GM19467 (cell line): ENCODE data around the gene TMEM79.

ENCODE experiments used
- ATAC-seq: cut with Tn5 transposase; IDR thresholded peaks from one replicate; pipeline ENCODE4 v1.9.1; 2021; ENCODE audit warnings: mild to moderate bottlenecking, moderate library complexity; ENCODE audit not compliant: unreplicated experiment

Gene TMEM79

DNA sequence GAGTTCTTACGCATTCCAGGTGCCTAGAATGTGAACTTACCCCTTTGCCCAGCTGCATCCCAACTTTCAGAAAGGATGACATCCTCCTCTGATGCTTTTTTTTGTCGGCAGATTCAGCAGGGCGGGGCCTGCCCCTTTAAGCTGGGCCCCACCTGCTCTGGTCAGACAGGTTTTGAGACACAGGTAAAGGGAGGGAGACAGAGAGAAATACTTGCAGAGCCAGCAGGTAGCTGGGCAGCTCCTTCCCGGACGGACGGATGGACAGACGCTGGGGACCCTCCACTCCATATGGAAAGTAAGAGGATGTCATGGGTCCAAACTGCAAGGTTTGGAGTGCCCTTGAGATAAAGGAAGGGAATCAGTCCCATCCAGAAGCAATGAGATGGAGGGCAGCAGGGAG, at the start of gene TMEM79:
Gene TMEM79, plus strand, starts transcription at position 214 of the 400 bp plus-strand sequence. CDS start 902 bp downstream, outside the sequence.
- no peak for ATAC-seq

DNA sequence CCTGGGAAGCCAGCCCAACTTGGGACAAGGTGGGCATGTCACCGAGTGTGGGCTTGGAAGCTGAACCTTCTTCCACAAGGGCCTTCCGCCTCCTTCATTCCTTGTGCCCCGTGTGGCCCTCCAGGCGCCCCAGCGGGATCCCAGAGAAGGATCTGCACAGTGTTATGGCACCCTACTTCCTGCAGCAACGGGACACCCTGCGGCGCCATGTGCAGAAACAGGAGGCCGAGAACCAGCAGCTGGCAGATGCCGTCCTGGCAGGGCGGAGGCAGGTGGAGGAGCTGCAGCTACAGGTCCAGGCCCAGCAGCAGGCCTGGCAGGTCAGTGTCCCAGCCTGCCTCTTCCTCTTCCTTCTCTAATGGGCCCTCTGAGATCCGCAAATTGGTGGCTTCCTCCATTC, 48.0 kb upstream of the TMEM79 start:
- ATAC-seq = no peak

DNA sequence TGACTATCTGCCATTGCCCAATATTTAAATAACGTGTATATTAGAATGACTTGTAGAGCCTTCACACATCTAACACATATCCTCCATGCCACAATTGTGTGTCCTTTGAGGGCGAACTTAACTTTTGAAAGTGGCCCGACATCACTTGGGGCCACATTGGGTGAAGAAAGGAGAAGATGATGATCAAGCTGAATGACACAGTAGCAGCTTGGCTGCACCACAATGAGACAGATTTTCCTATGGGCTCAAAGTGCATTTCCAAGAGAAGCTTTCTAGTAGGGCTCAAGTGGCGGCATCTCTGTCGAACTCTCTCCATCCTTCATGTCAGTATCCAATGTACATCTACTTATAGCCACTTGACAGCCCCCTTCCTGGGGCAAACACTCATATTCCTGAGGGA, 45.9 kb upstream of the TMEM79 start:
- ATAC-seq = no peak

DNA sequence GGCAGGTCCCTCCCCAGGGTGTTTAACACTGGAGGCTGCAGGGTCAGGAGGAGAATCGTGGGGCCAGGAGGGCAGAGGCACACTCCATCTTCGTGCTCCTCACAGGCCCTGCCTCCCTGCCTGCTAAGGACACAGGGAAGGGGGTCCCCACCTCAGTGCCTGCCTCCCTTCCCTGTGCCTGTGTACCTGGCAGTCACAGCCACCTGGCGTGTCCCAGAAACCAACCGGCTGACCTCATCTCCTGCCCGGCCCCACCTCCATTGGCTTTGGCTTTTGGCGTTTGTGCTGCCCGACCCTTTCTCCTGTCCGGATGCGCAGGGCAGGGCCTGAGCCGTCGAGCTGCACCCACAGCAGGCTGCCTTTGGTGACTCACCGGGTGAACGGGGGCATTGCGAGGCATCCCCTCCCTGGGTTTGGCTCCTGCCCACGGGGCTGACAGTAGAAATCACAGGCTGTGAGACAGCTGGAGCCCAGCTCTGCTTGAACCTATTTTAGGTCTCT, 42.8 kb upstream of the TMEM79 start:
- ATAC-seq = no peak

DNA sequence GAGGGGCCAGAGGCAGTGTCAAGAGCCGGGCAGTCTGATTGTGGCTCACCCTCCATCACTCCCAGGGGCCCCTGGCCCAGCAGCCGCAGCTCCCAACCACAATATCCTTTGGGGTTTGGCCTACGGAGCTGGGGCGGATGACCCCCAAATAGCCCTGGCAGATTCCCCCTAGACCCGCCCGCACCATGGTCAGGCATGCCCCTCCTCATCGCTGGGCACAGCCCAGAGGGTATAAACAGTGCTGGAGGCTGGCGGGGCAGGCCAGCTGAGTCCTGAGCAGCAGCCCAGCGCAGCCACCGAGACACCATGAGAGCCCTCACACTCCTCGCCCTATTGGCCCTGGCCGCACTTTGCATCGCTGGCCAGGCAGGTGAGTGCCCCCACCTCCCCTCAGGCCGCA, 42.2 kb upstream of the TMEM79 start, which contains the start of gene BGLAP:
Gene BGLAP, plus strand, starts transcription at position 259 of the 400 bp plus-strand sequence. Its CDS starts 48 bp downstream, at position 307.
- no peak for ATAC-seq

DNA sequence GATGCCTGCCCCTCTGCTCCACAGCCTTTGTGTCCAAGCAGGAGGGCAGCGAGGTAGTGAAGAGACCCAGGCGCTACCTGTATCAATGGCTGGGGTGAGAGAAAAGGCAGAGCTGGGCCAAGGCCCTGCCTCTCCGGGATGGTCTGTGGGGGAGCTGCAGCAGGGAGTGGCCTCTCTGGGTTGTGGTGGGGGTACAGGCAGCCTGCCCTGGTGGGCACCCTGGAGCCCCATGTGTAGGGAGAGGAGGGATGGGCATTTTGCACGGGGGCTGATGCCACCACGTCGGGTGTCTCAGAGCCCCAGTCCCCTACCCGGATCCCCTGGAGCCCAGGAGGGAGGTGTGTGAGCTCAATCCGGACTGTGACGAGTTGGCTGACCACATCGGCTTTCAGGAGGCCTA, 41.4 kb upstream of the TMEM79 start:
- no peak for ATAC-seq

GRCh38 chr1:156244126-156244525, 40.0 kb upstream of the TMEM79 start:
- ATAC-seq = no peak

- ATAC-seq = no peak
Observed at GRCh38 chr1:156244712-156245111, 39.4 kb upstream of the TMEM79 start.

DNA sequence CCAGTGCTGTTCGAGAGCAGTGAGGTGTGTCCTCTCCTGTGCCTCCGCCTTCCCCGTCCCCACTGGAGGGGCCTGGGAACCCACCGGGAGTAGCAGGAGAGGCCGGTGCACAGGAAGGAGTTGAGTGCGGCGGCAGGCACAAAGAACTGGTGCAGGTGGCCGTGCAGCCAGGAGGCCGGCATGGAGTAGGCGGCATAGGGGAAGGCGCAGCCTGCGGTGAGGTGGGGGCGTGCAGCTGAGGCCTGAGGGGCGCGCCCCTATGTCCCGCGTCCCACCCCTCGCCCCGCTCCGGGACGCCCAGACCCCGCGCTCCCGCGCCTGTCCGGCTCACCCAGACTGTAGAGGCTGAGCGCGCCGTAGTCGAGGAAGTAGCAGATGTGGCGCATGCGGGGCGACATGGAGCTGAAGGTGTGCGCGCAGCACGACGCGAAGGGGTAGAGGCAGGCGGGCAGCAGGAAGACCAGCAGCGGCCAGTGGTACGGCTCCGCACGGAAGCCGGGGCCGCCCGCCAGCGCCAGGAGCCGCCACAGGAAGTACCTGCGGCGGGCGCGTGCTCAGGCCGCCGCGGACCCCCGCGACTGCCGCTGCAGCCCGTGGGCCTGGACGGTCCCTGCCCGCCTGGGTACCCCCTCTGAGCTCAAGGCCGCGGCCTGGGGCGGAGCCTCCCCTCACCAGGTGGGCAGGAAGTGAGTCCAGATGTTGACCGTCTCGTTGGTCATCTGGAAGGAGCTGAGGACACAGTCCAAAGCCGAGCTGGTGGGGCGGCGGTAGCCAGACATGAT, 38.5 kb upstream of the TMEM79 start:
- no peak for ATAC-seq

DNA sequence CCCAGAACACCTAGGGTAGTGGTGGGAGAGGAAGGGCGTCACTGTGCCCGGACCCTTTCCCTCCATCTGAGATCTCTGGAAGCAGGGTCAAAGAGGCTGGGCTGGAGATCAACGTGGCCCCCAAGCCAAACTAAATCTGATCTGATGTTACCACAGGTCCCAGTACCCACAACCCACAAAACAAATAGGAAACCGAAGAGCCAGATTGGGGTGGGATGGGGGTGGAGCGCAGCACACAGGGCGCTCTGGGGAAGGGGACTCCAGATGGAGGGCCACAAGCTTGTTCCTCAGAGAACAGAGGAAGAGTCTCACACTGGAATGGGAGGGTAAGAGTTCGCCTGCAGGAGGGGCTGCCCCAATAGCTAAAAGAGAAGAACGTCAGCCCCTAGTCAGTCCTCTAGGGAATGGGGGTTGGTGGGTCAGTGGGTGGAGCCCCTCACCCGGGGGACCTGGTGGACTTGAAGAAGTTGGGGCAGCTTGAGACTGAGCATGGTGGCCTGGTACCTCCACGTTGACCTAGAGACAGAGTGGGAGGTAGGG, 37.8 kb upstream of the TMEM79 start:
- ATAC-seq = no peak

GRCh38 chr1:156246781-156247459, 37.2 kb upstream of the TMEM79 start:
- no peak for ATAC-seq

- no peak for ATAC-seq
Observed at GRCh38 chr1:156247460-156248322, 36.4 kb upstream of the TMEM79 start, which contains the start of gene PAQR6. PAQR6 (minus strand) TSS chr1:156248056; CDS start chr1:156246731, 1,325 bp downstream.

- ATAC-seq = no peak
Observed at GRCh38 chr1:156248323-156248683, 35.8 kb upstream of the TMEM79 start.

DNA sequence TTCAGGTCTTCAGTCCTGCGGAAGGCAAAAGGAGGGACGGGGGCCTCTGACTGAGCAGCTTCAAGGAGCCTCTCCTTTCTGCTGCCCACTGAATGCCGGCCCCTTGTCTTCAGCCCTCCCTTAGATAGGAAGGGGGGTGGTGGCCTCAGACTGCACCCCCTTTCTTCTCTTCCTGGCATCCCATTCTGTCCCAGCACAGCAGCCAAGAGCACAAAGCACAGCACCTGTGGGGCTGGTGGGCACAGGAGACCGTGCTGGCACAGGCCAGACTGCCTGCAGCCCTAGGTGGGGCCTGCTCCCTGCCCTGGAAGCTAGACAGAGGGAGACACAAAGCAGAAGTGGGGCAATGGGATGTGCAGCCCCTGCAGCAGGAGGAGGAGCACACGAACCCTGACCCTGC, 34.5 kb upstream of the TMEM79 start:
- no peak for ATAC-seq

DNA sequence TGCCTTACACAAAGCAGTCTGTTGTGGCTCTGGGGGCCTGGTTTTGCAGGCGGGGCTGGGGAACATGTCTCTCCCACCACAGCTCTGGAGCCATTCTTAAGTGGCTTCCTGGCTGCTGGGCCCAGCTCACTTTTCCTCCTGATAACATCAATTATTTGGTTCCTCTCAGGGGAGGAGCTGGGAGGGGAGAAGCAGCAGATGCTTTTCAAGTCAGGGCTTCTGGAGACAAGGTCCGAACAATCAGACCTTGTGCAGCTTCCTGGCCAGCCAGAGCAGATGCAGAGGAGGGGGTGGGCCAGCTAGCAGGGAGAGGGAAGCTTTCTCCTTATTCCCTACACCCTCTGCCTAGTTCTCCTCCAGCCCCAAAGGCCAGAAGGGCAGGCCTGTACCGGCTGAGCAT, 32.6 kb upstream of the TMEM79 start:
- no peak for ATAC-seq

GRCh38 chr1:156253634-156254033, 30.5 kb upstream of the TMEM79 start:
- no peak for ATAC-seq

- no peak for ATAC-seq
Observed at GRCh38 chr1:156257711-156258110, 26.4 kb upstream of the TMEM79 start.

GRCh38 chr1:156258859-156259258, 25.3 kb upstream of the TMEM79 start:
- ATAC-seq = no peak

DNA sequence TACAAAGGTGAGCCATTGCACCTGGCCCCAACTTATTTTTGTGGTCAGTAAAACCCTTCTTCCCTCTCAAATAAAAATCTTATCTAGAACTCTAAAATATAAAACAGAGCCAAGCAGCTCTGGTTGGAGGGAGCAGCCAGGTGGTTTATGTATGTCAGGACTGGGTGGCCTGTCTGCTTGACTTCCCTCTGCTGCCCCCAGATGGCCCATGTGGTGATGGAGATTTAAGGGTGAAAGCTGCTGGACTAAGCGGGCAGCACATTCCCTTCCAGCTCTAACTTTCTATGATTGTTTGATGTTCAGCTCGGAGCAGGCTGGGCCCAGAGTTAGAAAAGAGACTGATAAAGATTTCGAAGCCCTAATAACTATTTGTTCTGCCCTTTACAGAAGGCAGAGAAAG, 24.3 kb upstream of the TMEM79 start:
- no peak for ATAC-seq

DNA sequence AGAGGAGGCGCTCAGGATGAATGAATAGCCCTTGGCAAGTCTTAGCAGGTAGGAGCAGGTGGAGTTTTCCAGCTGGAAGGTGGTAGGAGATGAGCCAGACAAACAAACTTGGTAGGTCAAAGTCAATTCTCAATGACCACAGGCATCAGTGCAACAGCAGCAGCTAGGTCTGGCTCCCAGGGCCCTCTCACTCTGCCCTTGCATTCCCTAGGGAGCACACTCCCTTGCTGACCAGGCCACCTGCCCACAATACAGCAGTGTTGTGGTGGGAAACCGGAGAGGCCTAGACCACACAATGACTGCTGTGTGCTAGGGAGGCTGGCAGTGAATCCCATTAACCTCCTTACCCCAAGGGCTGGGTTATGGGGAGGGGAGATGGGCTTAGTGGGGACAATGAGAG, 23.2 kb upstream of the TMEM79 start:
- no peak for ATAC-seq
